ENCODE results near the gene OR2A14. TPM values are rescaled to one million over a fixed set of nuclear protein-coding genes. Genes with fewer than 3 reads are reported as not detected.

OR2A14 gene
- total and polyA plus RNA-seq, 2 donors from 2014 or later, result not detected

GRCh38 chr7:144130730-144131129, 7.8 kb downstream of the OR2A14 start:
- no peaks in the 10 kb centered on the region for H3K4me1 ChIP-seq (ENCODE audit: control insufficient read depth in 2 of 3, insufficient read depth in 2 of 3, low read depth in 1 of 3, low read length in 3 of 3)
- FAIRE-seq (no peak), DNase-seq (no peak)
- intact Hi-C loops (cut with DNase I), result no loop called here
- no peak for TF ChIP-seq CTCF (IDR thresholded peaks at IDR 0.05; ENCODE audit: borderline replicate concordance, extremely low read depth, insufficient read depth)
- H3K4me3 ChIP-seq (ENCODE audit: low read length in 3 of 3), result no peak overlapping the region
- H3K36me3 ChIP-seq (ENCODE audit: control insufficient read depth in 2 of 3, insufficient read depth in 3 of 3, low read length in 3 of 3), result no peaks in the 10 kb centered on the region
- H3K9me3 ChIP-seq (ENCODE audit: control insufficient read depth in 2 of 3, insufficient read depth in 1 of 3, low read length in 3 of 3), result no peaks in the 10 kb centered on the region
- no peak overlapping the region for H3K9ac ChIP-seq (ENCODE audit: low read length in 3 of 3)
- no peak overlapping the region for H3K27ac ChIP-seq (ENCODE audit: low read depth in 2 of 2, low read length in 2 of 2)
- H3K27me3 ChIP-seq (ENCODE audit: control insufficient read depth, insufficient read depth, low read length), result no peaks in the 10 kb centered on the region

GRCh38 chr7:144132262-144132661, 9.3 kb downstream of the OR2A14 start:
- H3K36me3 ChIP-seq (ENCODE audit: control insufficient read depth in 2 of 3, insufficient read depth in 3 of 3, low read length in 3 of 3), result no peaks in the 10 kb centered on the region
- intact Hi-C loops (cut with DNase I), result no loop called here

GRCh38 chr7:144133307-144133706, 10.3 kb downstream of the OR2A14 start:
- H3K4me1 ChIP-seq (ENCODE audit: control insufficient read depth in 2 of 3, insufficient read depth in 2 of 3, low read depth in 1 of 3, low read length in 3 of 3), result no peaks in the 10 kb centered on the region
- no peak overlapping the region for H3K27ac ChIP-seq (ENCODE audit: low read depth in 2 of 2, low read length in 2 of 2)
- no peak for TF ChIP-seq CTCF (IDR thresholded peaks at IDR 0.05; ENCODE audit: borderline replicate concordance, extremely low read depth, insufficient read depth)
- DNase-seq (no peak), FAIRE-seq (no peak)
- H3K9ac ChIP-seq (ENCODE audit: low read length in 3 of 3), result no peak overlapping the region
- H3K4me3 ChIP-seq (ENCODE audit: low read length in 3 of 3), result no peak overlapping the region
- no peaks in the 10 kb centered on the region for H3K36me3 ChIP-seq (ENCODE audit: control insufficient read depth in 2 of 3, insufficient read depth in 3 of 3, low read length in 3 of 3)
- no peaks in the 10 kb centered on the region for H3K9me3 ChIP-seq (ENCODE audit: control insufficient read depth in 2 of 3, insufficient read depth in 1 of 3, low read length in 3 of 3)
- no peaks in the 10 kb centered on the region for H3K27me3 ChIP-seq (ENCODE audit: control insufficient read depth, insufficient read depth, low read length)
- intact Hi-C loops (cut with DNase I), result no loop called here

More at GRCh38 chr7:144132262-144132661, 9.3 kb downstream of the OR2A14 start:
- H3K27me3 ChIP-seq (ENCODE audit: control insufficient read depth, insufficient read depth, low read length), result no peaks in the 10 kb centered on the region
- FAIRE-seq (no peak), DNase-seq (no peak)
- H3K4me1 ChIP-seq (ENCODE audit: control insufficient read depth in 2 of 3, insufficient read depth in 2 of 3, low read depth in 1 of 3, low read length in 3 of 3), result no peaks in the 10 kb centered on the region
- TF ChIP-seq CTCF (IDR thresholded peaks at IDR 0.05; ENCODE audit: borderline replicate concordance, extremely low read depth, insufficient read depth), result no peak
- no peak overlapping the region for H3K4me3 ChIP-seq (ENCODE audit: low read length in 3 of 3)
- H3K27ac ChIP-seq (ENCODE audit: low read depth in 2 of 2, low read length in 2 of 2), result no peak overlapping the region
- H3K9ac ChIP-seq (ENCODE audit: low read length in 3 of 3), result no peak overlapping the region
- H3K9me3 ChIP-seq (ENCODE audit: control insufficient read depth in 2 of 3, insufficient read depth in 1 of 3, low read length in 3 of 3), result no peaks in the 10 kb centered on the region

- Histone ChIP-seq H3K4me3 (ENCODE audit: low read length in 3 of 3) (no peak overlapping the region), H3K36me3 (ENCODE audit: control insufficient read depth in 2 of 3, insufficient read depth in 3 of 3, low read length in 3 of 3) (no peaks in the 10 kb centered on the region), H3K9me3 (ENCODE audit: control insufficient read depth in 2 of 3, insufficient read depth in 1 of 3, low read length in 3 of 3) (no peaks in the 10 kb centered on the region), H3K4me1 (ENCODE audit: control insufficient read depth in 2 of 3, insufficient read depth in 2 of 3, low read depth in 1 of 3, low read length in 3 of 3) (no peaks in the 10 kb centered on the region), H3K27ac (ENCODE audit: low read depth in 2 of 2, low read length in 2 of 2) (no peak overlapping the region), H3K27me3 (ENCODE audit: control insufficient read depth, insufficient read depth, low read length) (no peaks in the 10 kb centered on the region), H3K9ac (ENCODE audit: low read length in 3 of 3) (no peak overlapping the region)
- DNase-seq, result no peak
- FAIRE-seq, result no peak
- intact Hi-C loops (cut with DNase I), result no loop called here
- TF ChIP-seq CTCF (IDR thresholded peaks at IDR 0.05; ENCODE audit: borderline replicate concordance, extremely low read depth, insufficient read depth), result no peak
Observed at GRCh38 chr7:144134116-144134515, 11.1 kb downstream of the OR2A14 start.
